ENCODE data around the gene NOTCH2.
A peak's percentile ranks its signal among the peaks of the same experiment; 100 is the strongest.

The NOTCH2 gene

DNA sequence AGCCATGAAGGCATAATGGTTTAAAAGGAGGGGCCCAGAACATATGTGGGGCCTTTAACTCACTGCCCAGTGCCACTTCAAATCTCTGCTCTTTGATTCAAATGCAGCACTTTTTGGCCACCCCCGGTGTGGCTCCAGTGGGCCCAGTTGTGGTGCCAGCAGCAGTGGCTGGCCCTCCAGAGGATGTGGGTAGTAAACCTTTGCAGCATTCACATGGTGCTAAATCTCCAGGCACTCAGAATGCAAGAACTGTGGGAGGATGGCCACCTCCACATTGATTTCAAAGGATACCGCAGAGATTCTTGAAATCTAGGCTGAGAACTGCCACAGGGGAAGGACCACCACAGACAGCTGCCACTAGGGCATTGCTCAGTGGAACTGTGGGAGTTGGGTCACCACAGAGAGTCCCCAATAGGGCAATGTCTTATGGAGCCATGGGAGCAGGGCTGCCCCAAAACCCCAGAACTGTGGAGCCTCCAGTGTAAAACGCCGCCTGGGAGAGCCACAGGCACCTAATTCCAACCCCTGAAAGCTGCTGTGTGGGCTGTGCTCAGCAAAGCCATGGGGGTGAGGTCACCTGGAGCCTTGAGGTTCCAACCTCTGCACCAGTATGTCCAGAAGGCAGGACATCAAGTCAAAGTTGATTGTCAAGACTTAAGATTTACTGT lies 166.6 kb downstream of the NOTCH2 start:
- DNase-seq = no peak

DNA sequence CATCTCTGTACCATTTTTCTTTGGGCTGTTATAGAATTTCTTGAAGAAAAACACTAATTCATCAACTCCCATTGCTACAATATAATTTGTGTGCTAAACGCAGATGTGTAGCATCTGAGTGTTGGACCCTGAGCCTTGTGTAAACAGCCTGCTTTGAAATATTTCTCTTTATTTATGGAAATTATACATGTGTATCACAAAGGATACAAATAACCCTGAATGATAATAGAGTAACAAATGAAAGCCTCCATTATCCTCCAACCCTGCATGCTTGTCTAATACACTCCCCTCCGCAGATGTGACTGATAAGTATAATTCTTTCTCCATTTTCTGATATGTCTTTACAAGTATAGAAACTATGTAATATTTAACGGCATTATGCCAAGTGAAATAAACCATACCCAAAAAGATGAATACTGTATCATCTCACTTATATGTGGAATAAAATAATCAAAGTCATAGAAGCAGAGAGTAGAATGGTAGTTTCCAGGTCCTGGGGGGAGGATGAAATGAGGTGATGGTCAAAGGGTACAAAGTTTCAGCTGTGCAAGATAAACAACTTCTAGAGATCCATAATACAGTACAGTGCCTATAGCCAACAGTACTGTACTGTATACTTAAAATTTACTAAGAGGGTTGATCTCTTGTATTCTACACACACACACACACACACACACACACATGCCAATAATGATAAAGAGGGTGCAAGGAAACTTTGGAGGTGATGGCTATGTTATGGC lies 170.3 kb downstream of the NOTCH2 start:
- no peak for DNase-seq

DNA sequence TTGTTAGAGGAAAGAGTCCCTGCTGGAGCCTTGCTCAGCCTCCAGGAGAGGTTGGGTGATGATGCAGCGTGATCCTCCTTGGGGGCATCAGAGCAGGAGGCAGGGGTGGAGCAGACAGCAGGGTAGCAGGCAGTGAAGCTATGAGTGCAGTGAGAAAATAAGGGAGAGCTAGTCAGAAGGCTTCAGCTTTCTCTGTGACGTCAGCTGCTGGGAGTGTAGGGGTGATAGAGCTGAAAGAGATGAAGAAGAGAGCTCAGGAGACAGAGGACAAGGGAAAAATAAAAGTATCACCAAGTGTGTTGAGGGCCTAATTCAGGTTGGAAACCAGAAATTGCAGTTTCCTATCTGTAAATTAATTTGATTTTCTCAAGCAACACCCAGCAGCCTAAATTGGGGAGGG lies 170.9 kb downstream of the NOTCH2 start:
- DNase-seq = no peak

DNA sequence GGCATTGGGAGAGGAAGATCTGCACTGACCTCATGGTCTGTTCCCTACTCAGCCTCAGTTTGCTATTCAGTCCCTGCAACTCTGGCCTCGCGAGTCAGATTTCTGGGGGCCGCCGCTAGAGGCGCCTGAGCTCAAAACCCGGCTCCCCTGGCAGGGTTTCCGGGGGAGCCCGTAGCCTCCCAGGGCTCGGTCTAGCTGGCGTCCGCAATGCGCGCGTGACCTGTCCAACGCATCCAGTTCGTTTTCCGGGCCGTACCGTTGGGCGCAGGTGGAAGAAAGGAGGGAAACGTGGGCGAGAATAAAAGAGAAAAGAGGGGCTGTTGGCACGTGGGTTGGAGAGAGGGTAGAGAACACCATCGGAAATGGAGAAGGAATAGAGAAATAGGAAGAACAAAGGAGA lies 173.2 kb downstream of the NOTCH2 start, which contains the start of gene ADAM30:
Gene ADAM30, minus strand, starts transcription at position 213 of the 400 bp plus-strand sequence. Its CDS starts 179 bp downstream, at position 34.
- DNase-seq = no peak

DNA sequence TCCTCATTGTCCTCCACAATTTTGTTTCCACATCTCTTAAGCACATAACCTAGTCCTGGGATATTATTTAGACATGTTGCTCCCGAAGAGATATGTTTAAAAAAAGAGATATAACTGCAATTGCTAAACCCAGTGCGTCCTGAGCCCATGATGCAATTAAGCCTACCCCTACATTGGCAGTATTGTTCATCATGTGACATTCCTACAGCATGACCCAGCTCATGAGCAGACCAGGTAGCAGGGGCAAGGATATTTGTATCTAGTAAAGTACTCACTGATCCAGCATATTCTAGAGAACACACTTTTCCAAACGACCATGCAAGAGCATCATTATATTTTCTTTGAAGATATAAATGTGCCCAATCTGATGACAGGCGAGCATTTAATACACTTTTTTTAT lies 174.4 kb downstream of the NOTCH2 start:
- no peak for DNase-seq

DNA sequence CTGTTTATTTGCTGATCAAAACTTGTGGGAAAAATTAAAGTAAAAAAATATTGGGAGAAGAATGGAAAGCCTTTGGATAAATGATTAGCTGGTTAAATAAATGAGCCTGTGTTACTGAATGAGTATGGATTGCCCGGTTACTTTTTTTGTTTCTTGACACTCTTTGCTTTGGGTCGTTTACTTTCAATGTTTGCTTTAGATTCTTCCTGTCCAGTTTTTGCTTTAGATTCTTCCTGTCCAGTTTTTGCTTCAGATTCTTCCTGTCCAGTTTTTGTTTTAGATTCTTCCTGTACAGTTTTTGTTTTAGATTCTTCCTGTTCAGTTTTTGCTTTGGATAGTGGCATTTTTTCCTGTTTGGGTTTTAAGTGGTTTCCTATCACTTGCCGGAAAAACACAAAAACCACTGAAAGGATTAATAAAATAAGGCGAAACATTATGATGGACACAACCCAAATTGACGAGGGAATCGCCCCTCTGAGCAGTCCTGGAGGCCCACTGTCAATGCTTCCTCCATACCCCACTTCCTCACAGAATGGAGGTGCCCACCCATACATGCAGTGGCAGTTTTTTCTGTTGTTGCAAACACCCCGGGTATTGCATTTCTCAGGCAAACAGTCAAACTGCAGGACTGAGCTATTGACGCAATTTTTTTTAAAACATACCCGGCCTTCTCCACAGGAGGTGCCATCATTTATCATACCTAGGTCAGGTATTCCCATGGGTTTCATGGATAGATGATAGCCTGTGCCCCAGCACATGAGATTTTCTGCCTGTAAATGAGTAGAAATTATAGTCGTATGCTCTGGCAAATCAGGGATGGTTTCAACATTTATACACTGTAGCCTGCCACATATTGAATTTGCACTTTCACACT lies 175.4 kb downstream of the NOTCH2 start:
- DNase-seq = no peak

DNA sequence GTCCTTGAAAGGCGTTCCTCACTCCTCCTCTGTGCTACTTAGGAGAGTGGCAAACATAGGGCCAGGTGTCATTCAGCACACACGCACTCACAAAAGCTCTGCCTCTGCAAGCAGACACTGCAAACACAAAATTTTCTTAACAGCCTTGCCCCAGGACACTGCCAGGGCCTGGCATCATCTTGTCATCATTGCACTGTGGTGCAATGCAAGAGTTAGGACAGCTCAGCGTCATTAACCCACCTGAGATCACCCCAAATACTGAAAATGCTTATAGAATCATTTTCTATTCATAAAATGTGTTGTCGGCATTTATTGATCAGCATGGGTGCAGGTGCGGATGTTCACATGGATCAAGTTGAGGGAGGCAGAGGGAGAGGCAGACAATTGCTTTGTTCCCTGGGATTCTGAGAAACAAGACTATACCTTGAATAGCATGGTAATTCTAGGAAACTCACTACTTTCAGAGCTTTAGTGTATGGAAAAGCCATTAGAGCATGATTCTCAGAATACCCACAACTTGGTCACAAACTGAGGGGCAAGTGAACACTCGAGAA lies 176.1 kb downstream of the NOTCH2 start:
- no peak for DNase-seq

DNA sequence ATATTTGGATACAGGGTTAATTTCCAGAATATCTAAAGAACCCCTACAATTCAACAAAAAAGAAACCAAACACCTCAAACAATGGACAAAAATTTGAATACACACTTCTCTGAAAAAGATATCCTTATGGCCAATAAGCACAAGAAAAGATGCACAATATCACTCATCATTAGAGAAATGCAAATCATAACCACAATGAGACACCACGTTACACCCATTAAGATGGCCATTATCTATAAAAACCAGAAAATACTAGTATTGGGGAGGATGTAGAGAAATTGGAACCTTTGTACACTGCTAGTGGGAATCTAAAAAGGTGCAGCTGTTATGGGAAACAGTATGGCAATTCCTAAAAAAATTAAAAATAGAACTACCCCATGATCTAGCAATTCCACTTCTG lies 178.1 kb downstream of the NOTCH2 start:
- DNase-seq = no peak

DNA sequence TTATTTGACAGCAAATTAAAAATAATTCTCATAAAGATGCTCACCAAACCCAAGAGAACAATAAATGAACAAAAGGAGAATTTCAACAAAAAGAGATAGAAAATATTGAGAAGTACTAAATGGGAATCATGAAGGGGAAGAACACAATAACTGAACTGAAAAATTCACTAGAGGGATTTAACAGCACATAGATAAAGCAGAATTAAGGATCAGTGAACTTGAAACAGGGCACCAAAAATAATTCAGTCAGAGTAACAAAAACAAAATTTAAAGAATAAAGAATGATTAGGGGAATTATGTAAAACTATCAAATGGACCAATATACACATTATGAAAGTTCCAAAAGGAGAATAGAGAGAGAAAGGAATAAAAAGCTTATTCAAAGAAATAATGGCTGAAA lies 181.0 kb downstream of the NOTCH2 start:
- no peak for DNase-seq

DNA sequence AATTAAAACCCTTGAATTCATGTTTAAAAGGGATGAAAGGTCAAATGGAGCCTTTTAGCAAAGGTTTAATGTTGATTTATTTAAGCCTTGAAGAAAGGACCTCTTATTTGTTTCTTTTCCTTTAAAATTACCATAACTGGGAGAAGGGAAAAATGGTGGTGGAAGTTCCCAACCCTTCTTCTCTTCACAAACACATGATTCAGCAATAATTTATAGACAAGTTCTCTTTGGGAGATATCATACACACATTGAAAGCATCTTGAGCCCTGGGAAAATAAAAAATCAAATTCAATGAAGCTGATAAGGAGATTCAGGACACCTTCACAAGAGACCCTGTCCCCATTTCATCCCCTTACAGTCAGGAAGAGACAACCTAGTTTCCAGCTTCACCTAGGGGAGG lies 182.0 kb downstream of the NOTCH2 start:
- DNase-seq = no peak

DNA sequence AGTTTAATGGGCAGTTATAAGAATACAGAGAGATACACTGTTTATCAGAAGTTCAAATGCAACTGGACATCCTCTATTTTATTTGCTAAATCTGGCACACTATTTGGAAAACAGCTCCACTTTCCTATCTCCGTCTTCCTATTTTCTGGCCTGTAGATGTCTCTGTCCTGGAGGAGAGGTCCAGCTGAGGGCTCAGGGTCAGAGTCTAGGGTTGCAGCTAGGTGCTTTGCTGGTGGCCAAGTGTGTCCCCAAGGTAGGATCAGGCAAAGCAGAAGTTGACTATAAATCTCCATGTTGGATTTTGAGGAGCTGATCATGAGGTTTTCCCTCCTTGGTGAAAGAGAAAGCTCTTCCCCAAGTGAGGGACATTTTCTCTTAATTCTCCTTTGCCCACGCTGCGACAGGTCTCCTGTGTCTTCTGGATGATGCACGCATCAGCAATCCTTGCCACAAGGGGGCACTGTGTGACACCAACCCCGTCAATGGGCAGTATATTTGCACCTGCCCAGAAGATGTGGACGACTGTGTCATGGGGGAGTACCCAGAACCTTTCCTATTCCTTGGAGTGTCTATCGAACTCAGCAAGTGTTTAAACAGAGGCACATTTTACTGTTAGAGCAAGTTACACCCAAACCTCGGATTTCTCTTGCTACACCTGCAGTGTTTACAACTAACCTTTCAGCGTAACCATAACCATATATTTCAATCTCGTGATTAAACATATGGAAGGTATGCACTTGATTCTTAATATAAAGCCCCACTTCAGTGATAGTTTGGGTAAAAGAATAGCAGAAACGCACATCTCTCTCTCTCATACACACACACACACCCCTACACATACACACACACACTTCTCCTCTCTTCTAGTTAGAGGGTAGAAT lies 183.3 kb downstream of the NOTCH2 start:
- peak; percentile 32 for DNase-seq

DNA sequence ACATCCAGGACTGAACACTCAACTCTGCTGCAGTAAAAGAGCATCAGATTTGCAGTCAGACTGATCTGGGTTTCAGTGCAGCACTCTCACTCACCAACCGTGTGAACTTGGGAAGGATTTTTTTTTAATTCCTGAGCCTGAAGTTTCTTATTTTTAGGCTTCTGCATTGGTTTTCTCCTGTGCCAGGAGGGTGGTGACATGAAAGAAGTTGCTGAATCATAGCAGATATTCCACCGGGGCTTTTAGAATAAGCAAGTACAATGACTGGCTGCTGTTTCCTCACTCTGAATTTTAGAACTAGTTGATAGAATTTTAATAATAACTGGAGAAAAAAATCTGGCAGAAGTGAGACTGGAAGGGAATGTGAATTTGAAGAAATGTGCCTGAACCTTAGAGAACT lies 184.8 kb downstream of the NOTCH2 start:
- no peak for DNase-seq

DNA sequence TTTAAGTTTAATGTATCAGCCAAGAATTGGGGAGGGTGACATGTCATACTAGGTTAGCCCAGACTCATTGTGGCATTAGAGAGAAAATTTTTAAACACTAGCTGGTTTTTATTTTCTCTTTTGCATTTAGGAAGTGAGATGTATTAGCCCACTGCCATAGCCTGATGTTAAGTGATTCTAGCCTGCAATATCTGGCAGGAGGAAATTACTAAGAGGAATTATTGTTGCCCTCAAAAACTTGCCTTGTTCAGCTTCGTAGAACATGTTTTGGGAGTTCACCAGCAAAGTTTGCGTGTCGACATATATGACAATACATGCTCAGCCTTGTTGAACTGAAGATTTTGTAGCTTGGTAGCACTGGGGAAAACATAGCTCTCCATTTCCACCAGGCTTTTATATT lies 185.6 kb downstream of the NOTCH2 start:
- peak; percentile 16 for DNase-seq

DNA sequence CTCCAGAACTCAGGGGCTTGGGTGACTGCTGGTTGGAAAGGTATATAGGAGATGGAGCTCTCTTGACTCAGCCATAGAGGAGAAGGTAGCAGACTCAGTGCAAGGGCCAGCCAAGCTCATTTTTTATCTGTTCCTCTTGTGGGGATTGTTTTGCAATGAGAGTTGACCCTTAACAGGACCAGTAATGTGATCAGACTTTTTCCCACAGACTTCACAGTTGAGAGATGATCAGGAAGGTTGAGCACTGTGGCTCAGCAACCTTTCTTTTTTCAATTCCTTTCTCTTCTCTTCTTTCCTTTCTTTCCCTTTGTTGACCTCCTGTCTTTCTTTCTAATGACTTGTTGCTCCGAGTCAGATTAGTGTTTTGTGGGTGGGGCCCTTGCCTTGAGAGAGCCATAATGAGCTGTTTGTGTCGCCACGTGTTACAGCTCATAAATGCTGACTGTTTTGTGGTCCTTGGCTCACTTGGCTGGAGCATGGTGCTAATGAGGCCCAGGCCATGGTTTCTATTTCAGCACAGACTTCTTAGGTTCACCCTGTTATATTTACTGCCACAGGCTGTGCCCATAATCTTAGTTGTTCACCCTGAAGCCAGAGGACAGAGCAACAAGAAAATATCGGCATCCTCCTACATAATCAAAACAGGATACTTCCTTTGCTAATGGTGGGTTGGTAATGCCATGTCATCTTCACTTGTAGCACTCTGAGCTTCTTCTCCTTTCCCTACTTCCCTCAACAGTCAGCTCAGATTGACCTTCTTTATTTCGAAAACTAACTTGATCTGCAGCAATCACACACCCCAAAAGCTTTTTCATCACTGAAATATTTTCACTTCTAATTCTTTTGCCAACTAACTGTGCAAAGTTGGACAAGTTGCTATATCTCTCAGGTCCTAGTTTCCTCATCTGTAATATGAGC lies 187.1 kb downstream of the NOTCH2 start:
- peak; percentile 40 for DNase-seq

DNA sequence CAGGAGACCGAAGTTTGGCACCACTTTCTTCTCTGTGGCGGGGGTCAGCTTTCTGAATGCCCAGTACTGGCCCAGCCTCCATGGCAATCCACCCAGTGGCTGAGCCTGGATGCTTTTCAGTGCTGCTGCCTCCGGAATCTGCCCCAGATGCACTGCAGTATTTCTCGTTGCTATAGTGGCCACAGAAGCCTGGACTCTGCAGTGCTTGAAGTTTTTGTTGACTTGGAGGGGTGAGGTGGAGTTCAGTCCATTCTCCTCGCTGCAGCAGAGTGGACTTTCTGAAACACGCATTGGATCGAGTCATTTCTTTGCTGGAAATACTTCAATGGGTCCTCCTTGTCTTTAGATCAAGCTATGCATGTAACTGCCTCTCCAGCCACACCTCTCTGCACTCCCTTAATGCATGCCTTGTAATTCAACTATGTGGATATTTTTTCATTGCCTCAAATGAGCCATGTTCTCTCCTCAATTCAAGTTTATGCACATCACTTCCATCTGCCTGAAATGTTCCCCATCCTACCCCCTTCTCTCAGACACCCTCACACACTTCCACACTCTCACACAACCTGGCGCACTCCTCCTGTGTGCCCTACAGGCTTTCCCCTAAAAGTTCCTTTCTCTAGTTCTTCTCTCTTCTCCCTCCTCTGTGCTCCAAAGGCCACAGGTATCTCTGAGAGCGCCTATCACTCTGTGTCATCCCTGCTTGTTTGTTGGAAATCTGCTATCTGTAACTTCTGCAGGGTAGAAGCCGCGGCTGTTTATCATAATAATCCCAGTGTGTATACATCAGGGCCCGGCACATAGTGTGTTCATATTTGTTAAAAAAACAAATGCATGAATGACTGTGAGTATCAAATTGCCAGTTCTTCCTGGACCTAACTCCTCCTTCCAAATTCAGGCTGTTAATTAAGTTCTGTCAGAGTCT lies 189.7 kb downstream of the NOTCH2 start:
- DNase-seq = no peak

DNA sequence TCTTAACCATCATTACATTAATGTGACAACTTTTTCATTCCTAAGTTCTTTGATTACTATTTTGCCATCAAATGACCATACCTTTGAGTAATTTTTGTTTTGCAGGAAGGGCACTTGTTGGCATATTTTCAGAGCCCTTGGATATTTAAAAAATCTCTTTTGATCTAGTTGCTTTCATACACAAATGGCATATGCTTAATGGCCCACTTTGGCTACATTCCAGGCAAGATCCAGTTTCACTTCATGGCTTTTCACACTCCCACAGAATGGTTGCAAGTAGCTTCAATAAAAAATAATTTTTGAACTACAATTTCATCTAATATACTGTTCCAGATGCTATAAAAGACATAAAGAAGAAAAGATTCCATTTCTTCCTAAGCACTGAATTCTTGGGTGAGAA lies 191.3 kb downstream of the NOTCH2 start:
- no peak for DNase-seq

DNA sequence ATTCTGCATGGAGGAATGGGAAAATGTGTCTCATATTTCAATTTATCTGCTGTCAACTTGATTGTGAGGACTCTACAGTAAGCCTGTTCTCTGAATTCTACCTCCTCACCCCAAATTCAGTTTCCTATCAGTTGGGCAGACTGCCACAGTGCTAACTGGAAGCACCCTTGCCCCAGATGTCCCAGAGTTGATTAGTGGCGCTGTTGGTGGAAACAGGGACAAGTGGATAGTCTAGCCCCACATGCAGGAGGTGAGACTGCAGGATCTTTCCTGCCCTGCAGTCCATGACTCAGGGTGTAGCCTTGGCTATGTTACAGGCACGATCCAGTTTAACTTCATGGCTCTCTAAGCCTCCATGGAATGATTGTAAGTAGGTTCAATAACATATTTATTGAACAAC lies 195.3 kb downstream of the NOTCH2 start:
- no peak for DNase-seq

DNA sequence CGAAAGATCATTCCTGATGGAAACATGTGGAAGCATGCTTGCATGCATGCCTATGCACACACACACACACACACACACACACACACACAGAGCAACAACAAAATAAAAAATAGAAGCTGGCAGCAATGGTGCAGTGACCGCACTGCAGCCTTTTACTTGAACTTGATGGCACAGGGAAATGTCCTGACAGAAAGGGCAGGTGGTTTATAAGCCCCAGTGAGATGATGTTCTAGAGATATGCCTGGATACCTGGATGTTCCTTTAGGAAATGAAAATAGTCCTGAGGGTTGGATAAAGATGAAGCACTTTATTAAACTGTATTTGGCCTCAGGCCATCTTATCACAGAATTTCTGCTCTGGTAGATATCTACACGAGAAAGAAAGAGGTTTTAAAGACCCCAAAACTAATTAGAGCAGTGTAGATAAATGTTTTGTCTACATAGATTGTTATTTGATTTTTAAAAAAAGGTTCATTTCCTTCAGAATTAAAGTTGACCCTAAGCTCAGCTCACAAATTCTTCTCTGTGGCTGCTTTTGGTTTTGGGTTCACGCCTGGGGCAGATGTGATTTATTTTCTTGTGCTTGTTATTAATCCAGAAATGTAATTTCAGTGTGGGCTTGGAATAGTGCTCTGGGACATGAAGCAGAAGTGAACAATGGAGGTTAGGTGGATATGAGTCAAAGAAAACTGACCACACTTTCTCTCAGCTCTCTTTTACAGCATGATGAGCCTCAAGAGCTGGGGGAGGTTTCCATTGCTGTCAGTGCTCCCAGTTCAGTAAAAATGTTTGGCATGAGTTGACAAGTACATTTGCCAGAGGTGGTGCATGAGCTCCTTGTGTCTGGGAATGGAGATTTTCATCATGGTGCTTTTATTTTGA lies 196.1 kb downstream of the NOTCH2 start:
- DNase-seq = peak; percentile 69

DNA sequence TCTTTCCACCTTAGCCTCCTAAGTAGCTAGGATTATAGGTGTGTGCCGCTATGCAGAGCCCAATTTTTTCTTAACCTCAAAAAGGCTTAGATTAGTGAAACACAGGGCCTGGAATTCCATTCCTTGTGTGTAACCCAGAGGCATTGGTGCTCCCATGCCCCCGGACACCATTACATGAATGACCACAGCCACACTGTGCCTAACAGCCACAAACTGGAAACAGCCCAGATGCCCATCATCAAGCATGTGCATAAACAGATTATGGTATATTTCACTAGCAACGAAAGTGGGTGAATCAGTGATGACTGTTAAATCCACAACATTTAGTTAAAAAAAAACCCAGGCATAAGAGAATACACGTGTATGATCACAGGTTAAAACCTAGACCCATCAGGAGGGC lies 197.6 kb downstream of the NOTCH2 start:
- no peak for DNase-seq
